GM12864 (cell line): ENCODE measurements around the gene C3orf33.

Source experiments
- DNase-seq: peaks from one replicate; pipeline ENCODE4 v3.0.0-alpha.2; 2011; ENCODE audit warnings: low read depth
- H3K4me3 ChIP-seq: 2 replicates; pipeline ENCODE4 v1.5.1; 2011; ENCODE audit warnings: mild to moderate bottlenecking, low read depth, low read length, control low read depth
- CTCF ChIP-seq: IDR thresholded peaks from 2 replicates; pipeline ENCODE4 v1.5.1; 2011; ENCODE audit warnings: low read depth, mild to moderate bottlenecking, moderate library complexity, low read length, control low read depth, inconsistent platforms; ENCODE audit errors: missing control alignments

Gene C3orf33

GRCh38 chr3:155782390-155782953 is 23.6 kb downstream of the C3orf33 start:
- no peak for TF ChIP-seq CTCF
- DNase-seq = no peak
- H3K4me3 ChIP-seq = no peak overlapping the region

GRCh38 chr3:155780291-155780690 is 25.8 kb downstream of the C3orf33 start:
- no peak for DNase-seq
- no peak overlapping the region for H3K4me3 ChIP-seq
- no peak for TF ChIP-seq CTCF

GRCh38 chr3:155778462-155778861 is 27.6 kb downstream of the C3orf33 start:
- no peak for DNase-seq
- TF ChIP-seq CTCF = no peak
- no peak overlapping the region for H3K4me3 ChIP-seq

GRCh38 chr3:155772801-155773200 is 33.3 kb downstream of the C3orf33 start:
- H3K4me3 ChIP-seq = no peak overlapping the region

GRCh38 chr3:155771126-155771525 is 35.0 kb downstream of the C3orf33 start:
- TF ChIP-seq CTCF = no peak
- no peak overlapping the region for H3K4me3 ChIP-seq
- DNase-seq = no peak

More at GRCh38 chr3:155772801-155773200, 33.3 kb downstream of the C3orf33 start:
- no peak for TF ChIP-seq CTCF
- no peak for DNase-seq

- DNase-seq = no peak
- no peak overlapping the region for H3K4me3 ChIP-seq
- no peak for TF ChIP-seq CTCF
These were observed 39.9 kb downstream of the C3orf33 start for GRCh38 chr3:155766206-155766605.

- no peak overlapping the region for H3K4me3 ChIP-seq
- DNase-seq = no peak
- TF ChIP-seq CTCF = no peak
These were observed 42.1 kb downstream of the C3orf33 start for GRCh38 chr3:155763870-155764463.
